GM12878 (cell line): ENCODE measurements around the gene NEK10. TPM values are rescaled to one million over a fixed set of nuclear protein-coding genes. Genes with fewer than 3 reads are reported as not detected.

Source experiments
- ATAC-seq: fragments of 200-7000 bp; cut with Tn5 transposase; 3 replicates; pipeline ENCODE4 v1.9.1; 2020; ENCODE audit warnings: mild to moderate bottlenecking, moderate library complexity
- BruUV-seq: library from RNA; stranded (reverse); fragments of 400-500 nt; replicated peaks from 2 replicates; lab custom pipeline; 2021; lab: Mats Ljungman, UMichigan
- CTCF ChIA-PET: fragments of 300-600 bp; sonication (Branson Sonifier 250); formaldehyde crosslinking; extraction: SDS; loops from one replicate; lab custom pipeline; 2021; ENCODE audit warnings: inconsistent platforms; lab: Yijun Ruan, JAX
- POLR2A ChIA-PET: fragments of 350-600 bp; formaldehyde crosslinking; extraction: SDS; loops from one replicate; lab custom pipeline; 2021; ENCODE audit warnings: inconsistent platforms; lab: Charles Lee
- RAD21 ChIA-PET: fragments of 300-600 bp; sonication (Branson Sonifier 250); formaldehyde crosslinking; loops from one replicate; lab custom pipeline; 2023; ENCODE audit warnings: antibody characterized with exemption; ENCODE audit not compliant: unreplicated experiment; lab: Charles Lee
- SMC1A ChIA-PET: fragments of 300-600 bp; sonication (Branson Sonifier 250); formaldehyde crosslinking; loops from one replicate; lab custom pipeline; 2023; ENCODE audit not compliant: unreplicated experiment, uncharacterized antibody; lab: Charles Lee
- DNase-seq: peaks from one replicate; pipeline ENCODE4 v3.0.0-alpha.2; 2011; ENCODE audit warnings: low read depth, low spot score
- FAIRE-seq: peaks from 3 replicates; lab custom pipeline; 2011; peaks lifted over from hg19 to GRCh38; lab: Jason Lieb, UNC
- H2AFZ ChIP-seq: 2 replicates; pipeline ENCODE4 v1.6.0; 2011; ENCODE audit warnings: low read depth, low read length, control low read depth; ENCODE audit not compliant: control insufficient read depth
- H3K27ac ChIP-seq: 2 replicates; pipeline ENCODE4 v1.5.1; 2011; ENCODE audit warnings: control low read depth; ENCODE audit not compliant: control insufficient read depth, insufficient read depth
- H3K27me3 ChIP-seq, 2 experiments: replicated peaks in 1 of 2; 2 replicates each; pipeline versions ENCODE4 v1.6.0 to v1.6.1; 2011; ENCODE audit warnings: low read length in 1 of 2; ENCODE audit not compliant: control insufficient read depth in 2 of 2, insufficient read depth in 2 of 2
- H3K36me3 ChIP-seq, 2 experiments: 2 replicates each; pipeline ENCODE4 v1.5.1; 2011; ENCODE audit warnings: low read length in 1 of 2; ENCODE audit not compliant: control insufficient read depth in 2 of 2, insufficient read depth in 2 of 2
- H3K4me1 ChIP-seq: 2 replicates; pipeline ENCODE4 v1.6.1; 2011; ENCODE audit warnings: mild to moderate bottlenecking, low read length, moderate library complexity, mixed read lengths; ENCODE audit not compliant: control insufficient read depth, insufficient read depth
- H3K4me2 ChIP-seq: 2 replicates; pipeline ENCODE4 v1.6.0; 2011; ENCODE audit warnings: control low read depth; ENCODE audit not compliant: control insufficient read depth, insufficient read depth
- H3K4me3 ChIP-seq: fragments of 200-600 bp; sonication (generic); 2 replicates; pipeline ENCODE4 v1.5.1; 2016
- H3K79me2 ChIP-seq: 2 replicates; pipeline ENCODE4 v1.6.0; 2011; ENCODE audit warnings: low read length; ENCODE audit not compliant: control insufficient read depth, insufficient read depth
- H3K9ac ChIP-seq: 2 replicates; pipeline ENCODE4 v1.8.0; 2011; ENCODE audit warnings: low read length, control low read depth, mixed read lengths; ENCODE audit not compliant: control insufficient read depth, insufficient read depth
- H3K9me3 ChIP-seq: replicated peaks from 3 replicates; pipeline ENCODE4 v1.5.1; 2011; ENCODE audit warnings: mild to moderate bottlenecking, low read length; ENCODE audit not compliant: control insufficient read depth, insufficient read depth
- H4K20me1 ChIP-seq: 2 replicates; pipeline ENCODE4 v1.6.0; 2011; ENCODE audit not compliant: control insufficient read depth, insufficient read depth
- CUX1 ChIP-seq: IDR thresholded peaks from 2 replicates; pipeline ENCODE4 v1.6.1; 2012; ENCODE audit warnings: improper control_type of control experiment, low read depth, low read length; ENCODE audit not compliant: insufficient replicate concordance
- HCFC1 ChIP-seq: fragments of 150-350 bp; IDR thresholded peaks from 2 replicates; pipeline ENCODE4 v1.6.1; 2014; ENCODE audit warnings: low read length
- MTA2 ChIP-seq: fragments of 450-650 bp; IDR thresholded peaks from 2 replicates; pipeline ENCODE4 v1.6.1; 2016; ENCODE audit warnings: low read depth, mild to moderate bottlenecking, moderate library complexity
- MYB ChIP-seq: fragments of 150-350 bp; IDR thresholded peaks from 2 replicates; pipeline ENCODE4 v1.6.1; 2014; ENCODE audit warnings: mild to moderate bottlenecking, low read depth, low read length, borderline replicate concordance
- NR2F1 ChIP-seq: fragments of 450-650 bp; conservative IDR thresholded peaks from 2 replicates; pipeline ENCODE4 v1.6.1; 2017; ENCODE audit warnings: mild to moderate bottlenecking
- REST ChIP-seq: IDR thresholded peaks from 2 replicates; pipeline ENCODE4 v1.6.1; 2012; ENCODE audit warnings: mild to moderate bottlenecking, low read depth, low read length
- TARDBP ChIP-seq: IDR thresholded peaks from 2 replicates; pipeline ENCODE4 v1.6.1; 2016; ENCODE audit warnings: borderline replicate concordance
- TCF7 ChIP-seq: IDR thresholded peaks from 2 replicates; pipeline ENCODE4 v1.6.1; 2014; ENCODE audit warnings: antibody characterized with exemption, borderline replicate concordance
- YY1 ChIP-seq: IDR thresholded peaks from 2 replicates; pipeline ENCODE4 v1.6.1; 2011; ENCODE audit warnings: low read depth, mild to moderate bottlenecking, low read length
- ZNF207 ChIP-seq: fragments of 450-650 bp; IDR thresholded peaks from 2 replicates; pipeline ENCODE4 v1.6.1; 2014; ENCODE audit warnings: antibody characterized with exemption, mild to moderate bottlenecking, borderline replicate concordance
- WGBS: methylation state at CpG from one replicate; pipeline ENCODE4 v1.1.6; 2016; ENCODE audit warnings: low lambda C conversion rate; ENCODE audit not compliant: insufficient replicate concordance, insufficient coverage; ENCODE audit errors: missing lambda C conversion rate; 5-methylcytosine and 5-hydroxymethylcytosine counted together
- in situ Hi-C: fragments of 300-500 bp; cut with MboI; formaldehyde crosslinking; loops from 9 replicates; pipeline ENCODE4 v1.14.3; 2018; ENCODE audit warnings: mixed read lengths
- intact Hi-C: fragments of 100-400 bp; cut with micrococcal nuclease; formaldehyde crosslinking; loops from one replicate; pipeline ENCODE4 v1.14.2; 2022; ENCODE audit not compliant: unreplicated experiment
- polyA plus RNA-seq, 11 experiments: library from polyadenylated mRNA; depleted of rRNA in 4 of 11; unstranded in 6 of 11; stranded (reverse) in 5 of 11; fragments of >200 nt; fragmentation: Nextera tagmentation in 4 of 11; fragmentation: Illumina TruSeq in 1 of 11; extraction: Ambion mirVana in 4 of 11; extraction: Trizol in 1 of 11; gene quantifications; 1 replicate in 1 of 11; 2 replicates in 10 of 11; pipeline versions ENCODE4 v1.2.1 to v1.2.3, GENCODE V29; 2011 to 2016; ENCODE audit warnings: inconsistent platforms in 2 of 11, missing spikeins in 2 of 11, low read depth in 1 of 11
- total RNA-seq, 4 experiments: library from RNA; depleted of rRNA in 3 of 4; stranded (reverse); fragments of >200 nt in 3 of 4; fragmentation: Illumina TruSeq in 1 of 4; extraction: Trizol in 1 of 4; gene quantifications; 2 replicates each; pipeline versions ENCODE4 v1.2.1 to v1.2.3, GENCODE V29; 2013 to 2021

The NEK10 gene
- total and polyA plus RNA-seq, 10 of the 15 experiments (the other 5 are each of a cell fraction or from before 2014, with no cell fraction given), result 0.06 to 0.40 (median 0.16) TPM; not detected in 2

GRCh38 chr3:27184261-27184660, 184.9 kb downstream of the NEK10 start:
- ATAC-seq (no peak), DNase-seq (no peak), FAIRE-seq (no peak)
- H3K9me3 ChIP-seq, result no peaks in the 10 kb centered on the region
- H3K27ac ChIP-seq, result no peak overlapping the region
- in situ Hi-C loops (no loop called here), intact Hi-C loops (no loop called here)
- H4K20me1 ChIP-seq, result no peaks in the 10 kb centered on the region
- no TSS peak for BruUV-seq
- H3K9ac ChIP-seq, result no peak overlapping the region
- no peaks in the 10 kb centered on the region for H3K27me3 ChIP-seq
- no peaks in the 10 kb centered on the region for H3K4me1 ChIP-seq
- WGBS, result 0% methylated on average over 2 of the region's 2 CpGs
- no peaks in the 10 kb centered on the region for H3K79me2 ChIP-seq
- no peak overlapping the region for H3K4me3 ChIP-seq
- H3K4me2 ChIP-seq, result no peak overlapping the region
- RAD21 ChIA-PET, result no interaction called here
- SMC1A ChIA-PET, result no interaction called here
- no peaks in the 10 kb centered on the region for H3K36me3 ChIP-seq
- POLR2A ChIA-PET, result no interaction called here
- H2AFZ ChIP-seq, result no peak overlapping the region
- no peak for TF ChIP-seq NR2F1
- CTCF ChIA-PET, result no interaction called here

- RAD21 ChIA-PET, result no interaction called here
- DNase-seq (no peak), FAIRE-seq (no peak), ATAC-seq (no peak)
- Histone ChIP-seq H3K9ac (no peak overlapping the region), H3K27me3 (no peaks in the 10 kb centered on the region), H3K4me2 (no peak overlapping the region), H3K4me1 (no peaks in the 10 kb centered on the region), H3K4me3 (no peak overlapping the region), H3K27ac (no peak overlapping the region), H3K36me3 (no peaks in the 10 kb centered on the region), H3K79me2 (no peaks in the 10 kb centered on the region), H2AFZ (no peak overlapping the region), H3K9me3 (no peaks in the 10 kb centered on the region), H4K20me1 (no peaks in the 10 kb centered on the region)
- WGBS, result 30% methylated on average over 3 of the region's 3 CpGs
- in situ Hi-C loops, result no loop called here
- intact Hi-C loops, result no loop called here
- BruUV-seq, result no TSS peak
- CTCF ChIA-PET, result no interaction called here
- POLR2A ChIA-PET, result no interaction called here
- SMC1A ChIA-PET, result interaction anchor here (0.5 to 1.3 kb wide), 2 partner anchors 14 to 23 kb away, joined by 3 to 4 read pairs; no protein-coding TSS in a partner anchor
- TF ChIP-seq REST, result no peak
- TF ChIP-seq HCFC1, result no peak
- no peak for TF ChIP-seq YY1
- no peak for TF ChIP-seq ZNF207
- TF ChIP-seq MYB, result no peak
- TF ChIP-seq TCF7, result no peak
- TF ChIP-seq CUX1, result no peak
- TF ChIP-seq TARDBP, result no peak
- TF ChIP-seq MTA2, result no peak
These were observed 192.9 kb downstream of the NEK10 start for GRCh38 chr3:27176256-27176655.
